MM.1S (cell line): ENCODE measurements around the gene SFXN5.

ENCODE experiments used
- DNase-seq: peaks from one replicate; pipeline ENCODE4 v3.0.0-alpha.2; 2015
- H2AFZ ChIP-seq: fragments of 300-600 bp; sonication (generic); 2 replicates; pipeline ENCODE4 v1.6.0; 2016; ENCODE audit warnings: antibody characterized with exemption, low read length
- H3F3A ChIP-seq: fragments of 300-600 bp; sonication (generic); 2 replicates; pipeline ENCODE4 v1.6.1; 2016; ENCODE audit warnings: mild to moderate bottlenecking, antibody characterized with exemption, low read length, moderate library complexity, mixed read lengths; ENCODE audit not compliant: insufficient read depth
- H3K27ac ChIP-seq: fragments of 300-600 bp; sonication (generic); 2 replicates; pipeline ENCODE4 v1.5.1; 2016; ENCODE audit warnings: mild to moderate bottlenecking, low read length
- H3K27me3 ChIP-seq: fragments of 300-600 bp; sonication (generic); replicated peaks from 2 replicates; pipeline ENCODE4 v1.6.0; 2016; ENCODE audit warnings: low read length; ENCODE audit not compliant: insufficient read depth
- H3K36me3 ChIP-seq: fragments of 300-600 bp; sonication (generic); replicated peaks from 2 replicates; pipeline ENCODE4 v1.6.1; 2016; ENCODE audit warnings: mild to moderate bottlenecking, low read length, mixed read lengths; ENCODE audit not compliant: insufficient read depth
- H3K4me1 ChIP-seq: fragments of 300-600 bp; sonication (generic); 2 replicates; pipeline ENCODE4 v1.6.1; 2016; ENCODE audit warnings: low read length, mixed read lengths
- H3K4me2 ChIP-seq: fragments of 300-600 bp; sonication (generic); 2 replicates; pipeline ENCODE4 v1.6.0; 2016; ENCODE audit warnings: low read depth, low read length
- H3K4me3 ChIP-seq: fragments of 300-600 bp; sonication (generic); 2 replicates; pipeline ENCODE4 v1.5.1; 2016; ENCODE audit warnings: low read length, mixed read lengths
- H3K79me2 ChIP-seq: fragments of 300-600 bp; sonication (generic); 2 replicates; pipeline ENCODE4 v1.6.1; 2016; ENCODE audit warnings: mixed run types, low read length, mixed read lengths
- H3K9ac ChIP-seq: fragments of 300-600 bp; sonication (generic); 2 replicates; pipeline ENCODE4 v1.6.1; 2016; ENCODE audit warnings: low read length, mixed read lengths
- H3K9me2 ChIP-seq: fragments of 300-600 bp; sonication (generic); replicated peaks from 2 replicates; pipeline ENCODE4 v1.6.1; 2016; ENCODE audit warnings: mild to moderate bottlenecking, low read length, mixed read lengths; ENCODE audit not compliant: insufficient read depth
- H3K9me3 ChIP-seq: fragments of 300-600 bp; sonication (generic); replicated peaks from 2 replicates; pipeline ENCODE4 v1.6.1; 2016; ENCODE audit warnings: mild to moderate bottlenecking, low read length, mixed read lengths; ENCODE audit not compliant: insufficient read depth
- H4K20me1 ChIP-seq: fragments of 300-600 bp; sonication (generic); 2 replicates; pipeline ENCODE4 v1.6.1; 2016; ENCODE audit warnings: mild to moderate bottlenecking, low read length, moderate library complexity, mixed read lengths; ENCODE audit not compliant: insufficient read depth
- EZH2 ChIP-seq: fragments of 300-600 bp; sonication (generic); optimal IDR thresholded peaks from 2 replicates; pipeline ENCODE3; 2017; ENCODE audit warnings: low read depth, mild to moderate bottlenecking, antibody characterized with exemption, low read length, mixed read lengths
- EZH2phosphoT487 ChIP-seq: fragments of 300-600 bp; sonication (generic); IDR thresholded peaks from 2 replicates; pipeline ENCODE4 v1.6.1; 2018; ENCODE audit warnings: antibody characterized with exemption, low read length
- TF ChIP-seq, protein P1 (sequence below): fragments of 300-600 bp; sonication (generic); IDR thresholded peaks from 2 replicates; pipeline ENCODE4 v1.5.1; 2016; ENCODE audit warnings: antibody characterized with exemption, low read length, mixed read lengths

SFXN5 gene

DNA sequence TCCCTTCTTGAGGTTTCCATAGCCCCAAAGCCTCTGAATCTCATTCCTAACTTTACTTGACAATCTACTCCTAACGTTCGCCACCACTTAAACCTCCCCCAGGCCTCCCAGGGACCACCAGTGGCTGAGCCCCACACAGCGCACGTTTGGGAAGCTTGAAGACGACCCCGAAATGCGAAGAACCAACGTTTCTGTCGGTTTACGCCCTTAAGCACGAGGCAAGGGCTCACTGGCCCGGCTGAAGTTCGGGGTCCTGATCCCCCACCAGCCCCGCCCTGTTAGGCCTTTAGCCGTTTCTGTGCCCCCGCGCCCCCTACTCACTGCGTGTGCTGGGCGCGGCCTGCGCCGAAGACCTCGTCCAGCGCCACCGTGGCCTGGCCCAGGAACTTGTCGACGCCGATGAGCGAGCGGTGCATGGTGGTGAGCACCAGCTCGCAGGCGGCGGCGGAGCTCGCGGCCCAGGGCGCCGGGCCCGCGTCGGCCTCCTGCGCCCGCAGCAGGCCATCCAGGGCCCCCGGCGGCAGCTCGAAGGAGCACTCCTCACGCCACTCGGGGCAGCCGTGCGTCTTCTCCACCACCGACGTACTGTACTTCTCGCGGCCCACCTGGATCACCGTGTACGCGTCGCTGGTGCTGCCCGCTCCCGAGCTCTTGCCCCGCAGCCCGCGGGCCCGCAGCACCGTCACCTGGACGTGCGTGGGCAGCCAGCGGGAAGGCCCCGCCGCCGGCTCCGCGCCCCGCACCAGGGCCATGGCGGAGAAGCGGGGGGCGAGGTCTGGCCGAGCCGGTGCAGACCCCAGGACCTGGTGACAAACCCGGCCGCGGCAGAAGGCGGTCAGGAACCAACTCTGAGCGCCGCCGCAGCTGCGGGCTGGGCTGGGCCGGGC lies 40.8 kb upstream of the SFXN5 start:
- H3K27ac ChIP-seq, result peak overlapping the region; percentile 44; the same call in 1 of the 2 replicates
- H3K9ac ChIP-seq, result peak overlapping the region; percentile 72
- peak overlapping the region; percentile 94 for H2AFZ ChIP-seq
- H3K36me3 ChIP-seq, result no peaks in the 10 kb centered on the region
- H3F3A ChIP-seq, result peaks cover 19% of the 10 kb centered on the region
- peak; percentile 45 for DNase-seq
- peaks cover 10% of the 10 kb centered on the region; the same call in 1 of the 2 replicates for H3K4me1 ChIP-seq
- no peaks in the 10 kb centered on the region for H3K9me2 ChIP-seq
- TF ChIP-seq EZH2phosphoT487, result no peak
- TF ChIP-seq, protein P1, sequence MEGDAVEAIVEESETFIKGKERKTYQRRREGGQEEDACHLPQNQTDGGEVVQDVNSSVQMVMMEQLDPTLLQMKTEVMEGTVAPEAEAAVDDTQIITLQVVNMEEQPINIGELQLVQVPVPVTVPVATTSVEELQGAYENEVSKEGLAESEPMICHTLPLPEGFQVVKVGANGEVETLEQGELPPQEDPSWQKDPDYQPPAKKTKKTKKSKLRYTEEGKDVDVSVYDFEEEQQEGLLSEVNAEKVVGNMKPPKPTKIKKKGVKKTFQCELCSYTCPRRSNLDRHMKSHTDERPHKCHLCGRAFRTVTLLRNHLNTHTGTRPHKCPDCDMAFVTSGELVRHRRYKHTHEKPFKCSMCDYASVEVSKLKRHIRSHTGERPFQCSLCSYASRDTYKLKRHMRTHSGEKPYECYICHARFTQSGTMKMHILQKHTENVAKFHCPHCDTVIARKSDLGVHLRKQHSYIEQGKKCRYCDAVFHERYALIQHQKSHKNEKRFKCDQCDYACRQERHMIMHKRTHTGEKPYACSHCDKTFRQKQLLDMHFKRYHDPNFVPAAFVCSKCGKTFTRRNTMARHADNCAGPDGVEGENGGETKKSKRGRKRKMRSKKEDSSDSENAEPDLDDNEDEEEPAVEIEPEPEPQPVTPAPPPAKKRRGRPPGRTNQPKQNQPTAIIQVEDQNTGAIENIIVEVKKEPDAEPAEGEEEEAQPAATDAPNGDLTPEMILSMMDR, result no peak
- H3K9me3 ChIP-seq, result no peaks in the 10 kb centered on the region
- peak overlapping the region; percentile 77 for H3K4me3 ChIP-seq
- peaks cover 46% of the 10 kb centered on the region for H3K79me2 ChIP-seq
- H4K20me1 ChIP-seq, result no peaks in the 10 kb centered on the region
- peak overlapping the region; percentile 98 for H3K4me2 ChIP-seq
- no peaks in the 10 kb centered on the region for H3K27me3 ChIP-seq

DNA sequence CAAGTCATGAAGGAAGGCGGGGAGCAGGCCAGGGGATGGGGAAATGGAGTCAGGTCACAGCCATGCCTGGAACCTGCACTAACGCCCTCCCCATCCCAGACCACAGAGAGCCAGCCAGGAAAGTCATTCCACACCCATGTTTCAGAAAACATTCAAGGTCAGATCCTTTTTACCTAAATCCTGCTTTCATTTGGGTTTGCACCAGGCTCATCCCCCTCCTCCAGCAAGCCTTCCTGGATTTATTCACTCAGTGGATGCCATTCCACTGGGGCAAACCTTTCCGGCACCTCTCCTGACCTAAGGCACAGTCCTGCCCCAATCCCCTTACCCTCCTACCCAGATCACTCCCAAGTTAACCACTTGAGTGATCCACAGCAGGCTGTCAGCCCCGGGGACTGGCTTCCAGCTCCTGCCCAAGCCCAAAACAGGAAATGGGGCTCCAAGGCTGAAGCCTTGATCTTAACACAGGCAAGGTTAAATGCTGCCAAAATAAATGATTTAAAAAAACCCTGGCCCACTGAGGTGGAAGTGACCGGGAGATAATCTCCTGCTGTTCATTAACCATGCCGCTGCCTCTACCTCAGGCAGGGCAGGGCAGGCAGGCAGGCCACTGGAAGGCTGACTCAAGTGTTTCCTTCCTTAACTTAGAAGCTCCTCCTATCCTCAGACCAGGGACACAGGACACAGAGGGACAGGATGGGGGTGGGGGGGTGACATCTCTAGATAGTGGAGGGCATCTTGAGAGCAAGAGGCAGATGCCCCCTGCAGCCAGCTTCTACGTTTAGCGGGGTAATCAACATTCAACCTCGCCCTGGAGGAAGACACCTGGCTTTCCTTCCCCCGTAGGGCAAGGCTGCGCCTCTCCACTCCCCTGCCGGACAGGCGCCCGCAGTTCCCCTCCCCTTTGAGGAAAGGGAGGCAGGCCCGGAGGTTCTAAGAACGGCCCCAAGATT lies 39.8 kb upstream of the SFXN5 start:
- Histone ChIP-seq H3K4me2 (peak overlapping the region; percentile 98), H3K4me1 (peaks cover 10% of the 10 kb centered on the region; the same call in 1 of the 2 replicates), H3K9me3 (no peaks in the 10 kb centered on the region), H3K36me3 (no peaks in the 10 kb centered on the region), H3K4me3 (peak overlapping the region; percentile 77), H3K27ac (peak overlapping the region; percentile 44; the same call in 1 of the 2 replicates), H4K20me1 (no peaks in the 10 kb centered on the region), H3K79me2 (peaks cover 50% of the 10 kb centered on the region), H3K9me2 (no peaks in the 10 kb centered on the region), H3K9ac (peak overlapping the region; percentile 72; the same call in 1 of the 2 replicates), H3K27me3 (no peaks in the 10 kb centered on the region), H2AFZ (peak overlapping the region; percentile 94; the same call in 1 of the 2 replicates), H3F3A (peaks cover 19% of the 10 kb centered on the region)
- DNase-seq, result peak; percentile 57
- TF ChIP-seq, protein P1, result no peak
- no peak for TF ChIP-seq EZH2
- no peak for TF ChIP-seq EZH2phosphoT487

DNA sequence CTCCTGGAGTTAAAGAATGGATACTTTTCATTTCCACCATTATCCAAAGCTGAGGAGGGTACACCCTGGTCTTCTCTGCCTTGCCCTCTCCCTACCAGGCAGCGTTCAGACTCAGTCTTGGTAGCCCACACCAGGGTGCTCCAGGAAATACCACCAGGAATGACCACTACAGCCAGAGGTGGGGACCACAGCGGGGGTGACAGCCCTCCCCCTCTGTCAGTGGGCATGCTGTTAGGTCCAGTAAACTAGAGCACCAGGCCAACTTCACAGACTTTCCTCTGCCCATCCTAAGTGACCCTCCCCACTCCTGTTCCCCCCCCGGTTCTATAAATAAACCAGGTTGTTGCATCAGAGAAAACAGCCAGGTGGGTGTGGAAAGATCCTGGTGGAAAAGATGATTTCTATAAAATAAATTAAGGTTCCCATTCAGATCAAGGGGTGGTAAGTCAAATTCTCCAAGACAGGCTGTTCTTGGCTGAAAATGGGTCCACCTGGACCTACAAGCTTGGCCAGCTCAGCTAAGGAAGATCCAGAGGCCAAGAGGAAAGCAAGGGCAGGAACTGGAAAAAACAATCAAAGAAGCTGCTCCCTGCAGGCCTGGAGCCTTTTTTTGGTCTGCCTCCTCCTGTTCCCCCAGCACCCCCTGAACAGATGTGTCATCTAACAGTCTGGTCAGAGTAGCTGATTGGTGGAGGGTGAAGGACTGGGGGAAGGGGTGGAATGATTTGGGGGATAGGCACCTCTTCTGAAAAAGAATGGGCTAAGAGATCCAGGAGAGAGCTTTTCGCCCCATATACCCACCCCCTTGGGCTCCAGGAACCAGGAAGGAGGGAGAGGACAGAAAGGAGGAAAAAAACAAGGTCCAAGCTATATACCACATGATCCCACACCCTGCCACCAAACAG lies 38.9 kb upstream of the SFXN5 start:
- Histone ChIP-seq H2AFZ (no peak overlapping the region), H3K27me3 (no peaks in the 10 kb centered on the region), H3K27ac (no peak overlapping the region), H3K4me3 (no peak overlapping the region), H3K9me3 (no peaks in the 10 kb centered on the region), H3K9me2 (no peaks in the 10 kb centered on the region), H3K4me1 (peaks cover 10% of the 10 kb centered on the region; the same call in 1 of the 2 replicates), H3K36me3 (no peaks in the 10 kb centered on the region), H3K4me2 (no peak overlapping the region; the same call in 1 of the 2 replicates), H3F3A (peaks cover 19% of the 10 kb centered on the region), H3K9ac (no peak overlapping the region), H3K79me2 (peaks cover 59% of the 10 kb centered on the region), H4K20me1 (no peaks in the 10 kb centered on the region)
- TF ChIP-seq, protein P1, result no peak
- TF ChIP-seq EZH2phosphoT487 (no peak), EZH2 (no peak)
- no peak for DNase-seq
